ENCODE results near the gene HLTF.
"Not testable (repeated sequence)": the region's sequence is repeated elsewhere in the genome, so short reads cannot be mapped to it uniquely, and the experiment has no call there.

HLTF gene

DNA sequence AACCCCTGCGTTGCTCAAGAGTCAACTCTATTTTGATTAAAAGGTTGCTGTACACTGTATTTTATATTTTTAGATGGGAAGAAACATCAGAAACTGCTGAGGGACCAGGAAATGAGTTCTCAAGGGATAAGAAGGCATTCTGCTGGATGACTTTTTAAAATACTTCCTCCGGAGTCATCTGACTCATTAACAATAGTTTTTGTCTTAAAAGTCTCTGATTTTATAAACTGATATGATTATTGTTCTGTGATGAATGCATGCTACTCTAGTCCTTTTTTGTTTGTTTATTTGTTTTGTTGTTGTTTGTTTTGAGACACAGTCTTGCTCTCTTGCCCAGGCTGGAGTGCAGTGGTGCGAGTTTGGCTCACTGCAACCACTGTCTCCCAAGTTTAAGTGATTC, 18.2 kb upstream of the HLTF start:
- ChIA-PET CTCF (no interaction called here), POLR2A (no interaction called here)
- 100% methylated on average over 1 of the region's 3 CpGs for WGBS (ENCODE audit: insufficient coverage)
- Histone ChIP-seq H3K4me1 (ENCODE audit: control extremely low read depth in 1 of 4, control insufficient read depth in 4 of 4, insufficient read depth in 4 of 4, low read length in 3 of 4) (no peaks in the 10 kb centered on the region), H3K9me3 (ENCODE audit: control extremely low read depth in 1 of 5, control insufficient read depth in 4 of 5, insufficient read depth in 2 of 5, low read depth in 1 of 5, low read length in 4 of 5) (peaks cover 0 to 3% (median 0%) of the 10 kb centered on the region in 5 experiments), H3K36me3 (ENCODE audit: control insufficient read depth in 4 of 4, insufficient read depth in 4 of 4, low read length in 3 of 4) (no peaks in the 10 kb centered on the region), H3K27me3 (replicated peaks in 2 of 5; ENCODE audit: control insufficient read depth in 4 of 5, insufficient read depth in 5 of 5, low read length in 4 of 5) (no peaks in the 10 kb centered on the region), H3K4me3 (ENCODE audit: control insufficient read depth in 1 of 7, extremely low read depth in 1 of 7, insufficient read depth in 4 of 7, low read depth in 2 of 7, low read length in 6 of 7) (no peak overlapping the region), H3K27ac (ENCODE audit: insufficient read depth in 1 of 2, low read depth in 1 of 2, low read length in 2 of 2, poor library complexity in 1 of 2, severe bottlenecking in 2 of 2) (no peak overlapping the region)
- DNase-seq, result no peak

DNA sequence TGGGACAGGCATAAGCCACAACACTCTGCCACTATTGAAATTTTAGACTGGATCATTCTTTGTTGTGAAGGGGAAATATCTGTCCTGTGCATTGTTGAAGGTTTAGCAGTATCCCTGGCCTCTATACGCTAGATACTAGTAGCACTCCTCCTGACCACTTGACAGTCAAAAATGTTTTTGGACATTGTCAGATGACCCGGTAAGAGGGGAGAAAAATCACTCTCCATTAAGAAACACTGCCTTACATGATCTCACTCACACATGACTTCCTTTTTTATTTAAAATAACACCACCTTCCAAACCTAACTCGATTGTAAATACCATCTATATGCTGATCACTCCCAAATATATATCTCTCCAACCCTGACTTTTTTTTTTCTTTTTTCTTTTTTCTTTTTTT, 15.3 kb upstream of the HLTF start:
- POLR2A ChIA-PET, result no interaction called here
- CTCF ChIA-PET, result no interaction called here
- Histone ChIP-seq H3K9me3 (ENCODE audit: control extremely low read depth in 1 of 5, control insufficient read depth in 4 of 5, insufficient read depth in 2 of 5, low read depth in 1 of 5, low read length in 4 of 5) (peaks cover 0 to 3% (median 0%) of the 10 kb centered on the region in 5 experiments), H3K4me3 (ENCODE audit: control insufficient read depth in 1 of 7, extremely low read depth in 1 of 7, insufficient read depth in 4 of 7, low read depth in 2 of 7, low read length in 6 of 7) (no peak overlapping the region), H3K27me3 (replicated peaks in 2 of 5; ENCODE audit: control insufficient read depth in 4 of 5, insufficient read depth in 5 of 5, low read length in 4 of 5) (no peaks in the 10 kb centered on the region), H3K4me1 (ENCODE audit: control extremely low read depth in 1 of 4, control insufficient read depth in 4 of 4, insufficient read depth in 4 of 4, low read length in 3 of 4) (no peaks in the 10 kb centered on the region), H3K27ac (ENCODE audit: insufficient read depth in 1 of 2, low read depth in 1 of 2, low read length in 2 of 2, poor library complexity in 1 of 2, severe bottlenecking in 2 of 2) (no peak overlapping the region), H3K36me3 (ENCODE audit: control insufficient read depth in 4 of 4, insufficient read depth in 4 of 4, low read length in 3 of 4) (no peaks in the 10 kb centered on the region)
- DNase-seq, result no peak
- 80% methylated on average over 1 of the region's 3 CpGs for WGBS (ENCODE audit: insufficient coverage)

DNA sequence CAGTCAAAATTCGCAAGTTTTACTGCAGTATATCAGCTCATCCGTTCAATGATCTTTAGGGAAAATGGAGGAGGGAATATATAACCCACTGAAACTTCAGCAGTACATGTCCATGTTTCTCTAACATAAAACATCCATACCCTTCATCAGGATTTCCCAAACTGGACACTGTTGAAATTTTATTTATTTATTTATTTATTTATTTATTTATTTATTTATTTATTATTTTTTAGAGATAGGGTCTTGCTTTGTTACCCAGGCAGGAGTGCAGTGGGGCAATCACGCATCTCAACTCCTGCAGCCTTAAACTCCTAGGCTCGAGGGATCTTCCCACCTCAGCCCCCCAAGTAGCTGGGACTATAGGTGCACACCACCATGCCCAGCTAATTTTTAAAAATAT, 14.8 kb upstream of the HLTF start:
- no peaks in the 10 kb centered on the region for H3K36me3 ChIP-seq (ENCODE audit: control insufficient read depth in 4 of 4, insufficient read depth in 4 of 4, low read length in 3 of 4)
- 100% methylated on average over 3 of the region's 4 CpGs for WGBS (ENCODE audit: insufficient coverage)
- no peaks in the 10 kb centered on the region for H3K4me1 ChIP-seq (ENCODE audit: control extremely low read depth in 1 of 4, control insufficient read depth in 4 of 4, insufficient read depth in 4 of 4, low read length in 3 of 4)
- DNase-seq, result no peak
- H3K27ac ChIP-seq (ENCODE audit: insufficient read depth in 1 of 2, low read depth in 1 of 2, low read length in 2 of 2, poor library complexity in 1 of 2, severe bottlenecking in 2 of 2), result no peak overlapping the region
- peaks cover 0 to 3% (median 0%) of the 10 kb centered on the region in 5 experiments for H3K9me3 ChIP-seq (ENCODE audit: control extremely low read depth in 1 of 5, control insufficient read depth in 4 of 5, insufficient read depth in 2 of 5, low read depth in 1 of 5, low read length in 4 of 5)
- no peak overlapping the region for H3K4me3 ChIP-seq (ENCODE audit: control insufficient read depth in 1 of 7, extremely low read depth in 1 of 7, insufficient read depth in 4 of 7, low read depth in 2 of 7, low read length in 6 of 7)
- ChIA-PET CTCF (interaction anchor here (0.9 to 1.0 kb wide), 2 partner anchors 12 to 14 kb away, joined by 3 read pairs; no protein-coding TSS in a partner anchor), POLR2A (no interaction called here)
- no peaks in the 10 kb centered on the region for H3K27me3 ChIP-seq (replicated peaks in 2 of 5; ENCODE audit: control insufficient read depth in 4 of 5, insufficient read depth in 5 of 5, low read length in 4 of 5)

GRCh38 chr3:149097987-149098386, 11.7 kb upstream of the HLTF start:
- WGBS (ENCODE audit: insufficient coverage), result 95% methylated on average over 10 of the region's 19 CpGs
- CTCF ChIA-PET, result interaction anchor here (1.1 kb wide), 1 partner anchor 136 kb away, joined by 3 read pairs; no protein-coding TSS in a partner anchor
- H3K4me3 ChIP-seq (ENCODE audit: control insufficient read depth in 1 of 7, extremely low read depth in 1 of 7, insufficient read depth in 4 of 7, low read depth in 2 of 7, low read length in 6 of 7); DNase-seq; H3K36me3 ChIP-seq (ENCODE audit: control insufficient read depth in 4 of 4, insufficient read depth in 4 of 4, low read length in 3 of 4); H3K9me3 ChIP-seq (ENCODE audit: control extremely low read depth in 1 of 5, control insufficient read depth in 4 of 5, insufficient read depth in 2 of 5, low read depth in 1 of 5, low read length in 4 of 5); H3K4me1 ChIP-seq (ENCODE audit: control extremely low read depth in 1 of 4, control insufficient read depth in 4 of 4, insufficient read depth in 4 of 4, low read length in 3 of 4); H3K27ac ChIP-seq (ENCODE audit: insufficient read depth in 1 of 2, low read depth in 1 of 2, low read length in 2 of 2, poor library complexity in 1 of 2, severe bottlenecking in 2 of 2); POLR2A ChIA-PET; H3K27me3 ChIP-seq (replicated peaks in 2 of 5; ENCODE audit: control insufficient read depth in 4 of 5, insufficient read depth in 5 of 5, low read length in 4 of 5): not testable (repeated sequence)

- no peaks in the 10 kb centered on the region for H3K9me3 ChIP-seq (ENCODE audit: control extremely low read depth in 1 of 5, control insufficient read depth in 4 of 5, insufficient read depth in 2 of 5, low read depth in 1 of 5, low read length in 4 of 5)
- POLR2A ChIA-PET, result no interaction called here
- DNase-seq, result peak in 2 of 3 donors; percentile 10
- H3K4me3 ChIP-seq (ENCODE audit: control insufficient read depth in 1 of 7, extremely low read depth in 1 of 7, insufficient read depth in 4 of 7, low read depth in 2 of 7, low read length in 6 of 7), result no peak overlapping the region
- H3K4me1 ChIP-seq (ENCODE audit: control extremely low read depth in 1 of 4, control insufficient read depth in 4 of 4, insufficient read depth in 4 of 4, low read length in 3 of 4), result no peaks in the 10 kb centered on the region
- CTCF ChIA-PET, result no interaction called here
- 100% methylated on average over 2 of the region's 4 CpGs for WGBS (ENCODE audit: insufficient coverage)
- no peaks in the 10 kb centered on the region for H3K36me3 ChIP-seq (ENCODE audit: control insufficient read depth in 4 of 4, insufficient read depth in 4 of 4, low read length in 3 of 4)
- H3K27me3 ChIP-seq (replicated peaks in 2 of 5; ENCODE audit: control insufficient read depth in 4 of 5, insufficient read depth in 5 of 5, low read length in 4 of 5), result no peaks in the 10 kb centered on the region
- H3K27ac ChIP-seq (ENCODE audit: insufficient read depth in 1 of 2, low read depth in 1 of 2, low read length in 2 of 2, poor library complexity in 1 of 2, severe bottlenecking in 2 of 2), result no peak overlapping the region
Observed at GRCh38 chr3:149095487-149095886, 9.2 kb upstream of the HLTF start.

- Histone ChIP-seq H3K4me3 (ENCODE audit: control insufficient read depth in 1 of 7, extremely low read depth in 1 of 7, insufficient read depth in 4 of 7, low read depth in 2 of 7, low read length in 6 of 7) (no peak overlapping the region), H3K27ac (ENCODE audit: insufficient read depth in 1 of 2, low read depth in 1 of 2, low read length in 2 of 2, poor library complexity in 1 of 2, severe bottlenecking in 2 of 2) (no peak overlapping the region), H3K4me1 (ENCODE audit: control extremely low read depth in 1 of 4, control insufficient read depth in 4 of 4, insufficient read depth in 4 of 4, low read length in 3 of 4) (no peaks in the 10 kb centered on the region), H3K9me3 (ENCODE audit: control extremely low read depth in 1 of 5, control insufficient read depth in 4 of 5, insufficient read depth in 2 of 5, low read depth in 1 of 5, low read length in 4 of 5) (no peaks in the 10 kb centered on the region), H3K36me3 (ENCODE audit: control insufficient read depth in 4 of 4, insufficient read depth in 4 of 4, low read length in 3 of 4) (no peaks in the 10 kb centered on the region), H3K27me3 (replicated peaks in 2 of 5; ENCODE audit: control insufficient read depth in 4 of 5, insufficient read depth in 5 of 5, low read length in 4 of 5) (no peaks in the 10 kb centered on the region)
- WGBS (ENCODE audit: insufficient coverage), result 96% methylated on average over 4 of the region's 4 CpGs
- ChIA-PET CTCF (interaction anchor here (1.9 kb wide), 1 partner anchor 29 kb away, joined by 4 read pairs; no protein-coding TSS in a partner anchor), POLR2A (interaction anchor here (0.6 kb wide), 1 partner anchor 295 kb away, joined by 5 read pairs; no protein-coding TSS in a partner anchor)
- no peak for DNase-seq
Observed at GRCh38 chr3:149091983-149092382, 5.7 kb upstream of the HLTF start.

DNA sequence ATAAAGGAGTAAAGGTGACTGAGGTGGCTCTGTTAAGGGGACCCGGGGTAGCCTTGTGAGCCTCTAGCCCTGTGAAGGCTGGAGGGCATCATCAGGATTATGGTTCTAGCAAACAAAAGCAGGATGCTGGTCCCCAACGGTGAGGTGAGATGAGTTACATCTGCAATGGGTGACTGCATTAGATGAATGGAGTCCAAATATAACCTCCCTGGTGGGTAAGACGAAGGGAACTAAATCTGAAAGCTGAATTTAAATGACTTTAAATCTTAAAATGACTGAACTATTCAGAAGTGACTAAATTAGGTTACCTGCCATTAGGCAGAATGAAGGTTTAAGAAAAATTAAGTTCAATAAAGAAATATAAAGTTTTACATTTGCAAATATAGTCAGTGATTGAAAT, 4.6 kb upstream of the HLTF start:
- no peaks in the 10 kb centered on the region for H3K9me3 ChIP-seq (ENCODE audit: control extremely low read depth in 1 of 5, control insufficient read depth in 4 of 5, insufficient read depth in 2 of 5, low read depth in 1 of 5, low read length in 4 of 5)
- ChIA-PET CTCF (interaction anchor here (1.9 kb wide), 1 partner anchor 30 kb away, joined by 4 read pairs; no protein-coding TSS in a partner anchor), POLR2A (no interaction called here)
- H3K27ac ChIP-seq (ENCODE audit: insufficient read depth in 1 of 2, low read depth in 1 of 2, low read length in 2 of 2, poor library complexity in 1 of 2, severe bottlenecking in 2 of 2), result no peak overlapping the region
- H3K4me3 ChIP-seq (ENCODE audit: control insufficient read depth in 1 of 7, extremely low read depth in 1 of 7, insufficient read depth in 4 of 7, low read depth in 2 of 7, low read length in 6 of 7), result no peak overlapping the region
- no peaks in the 10 kb centered on the region for H3K36me3 ChIP-seq (ENCODE audit: control insufficient read depth in 4 of 4, insufficient read depth in 4 of 4, low read length in 3 of 4)
- DNase-seq, result no peak
- H3K4me1 ChIP-seq (ENCODE audit: control extremely low read depth in 1 of 4, control insufficient read depth in 4 of 4, insufficient read depth in 4 of 4, low read length in 3 of 4), result peaks cover 0 to 2% (median 0%) of the 10 kb centered on the region in 4 experiments
- H3K27me3 ChIP-seq (replicated peaks in 2 of 5; ENCODE audit: control insufficient read depth in 4 of 5, insufficient read depth in 5 of 5, low read length in 4 of 5), result no peaks in the 10 kb centered on the region
- 80% methylated on average over 1 of the region's 3 CpGs for WGBS (ENCODE audit: insufficient coverage)
